ENCODE data around the gene UBXN1.
"Not testable (repeated sequence)": the region's sequence is repeated elsewhere in the genome, so short reads cannot be mapped to it uniquely, and the experiment has no call there.

The UBXN1 gene

GRCh38 chr11:62702246-62702645 lies 23.4 kb upstream of the UBXN1 start:
- H3K27ac ChIP-seq: no peak overlapping the region
- TF ChIP-seq, protein P1, sequence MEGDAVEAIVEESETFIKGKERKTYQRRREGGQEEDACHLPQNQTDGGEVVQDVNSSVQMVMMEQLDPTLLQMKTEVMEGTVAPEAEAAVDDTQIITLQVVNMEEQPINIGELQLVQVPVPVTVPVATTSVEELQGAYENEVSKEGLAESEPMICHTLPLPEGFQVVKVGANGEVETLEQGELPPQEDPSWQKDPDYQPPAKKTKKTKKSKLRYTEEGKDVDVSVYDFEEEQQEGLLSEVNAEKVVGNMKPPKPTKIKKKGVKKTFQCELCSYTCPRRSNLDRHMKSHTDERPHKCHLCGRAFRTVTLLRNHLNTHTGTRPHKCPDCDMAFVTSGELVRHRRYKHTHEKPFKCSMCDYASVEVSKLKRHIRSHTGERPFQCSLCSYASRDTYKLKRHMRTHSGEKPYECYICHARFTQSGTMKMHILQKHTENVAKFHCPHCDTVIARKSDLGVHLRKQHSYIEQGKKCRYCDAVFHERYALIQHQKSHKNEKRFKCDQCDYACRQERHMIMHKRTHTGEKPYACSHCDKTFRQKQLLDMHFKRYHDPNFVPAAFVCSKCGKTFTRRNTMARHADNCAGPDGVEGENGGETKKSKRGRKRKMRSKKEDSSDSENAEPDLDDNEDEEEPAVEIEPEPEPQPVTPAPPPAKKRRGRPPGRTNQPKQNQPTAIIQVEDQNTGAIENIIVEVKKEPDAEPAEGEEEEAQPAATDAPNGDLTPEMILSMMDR (IDR thresholded peaks at IDR 0.05): no peak
- no peak for TF ChIP-seq ZFX (IDR thresholded peaks at IDR 0.05; ENCODE audit: borderline replicate concordance)

- no peak for TF ChIP-seq ZFX (IDR thresholded peaks at IDR 0.05; ENCODE audit: borderline replicate concordance)
- TF ChIP-seq, protein P1 (IDR thresholded peaks at IDR 0.05): peak; percentile 87
- H3K27ac ChIP-seq: 0 out of 2 replicates have a peak overlapping the region, but pooled peaks have one; percentile 30
Measured at GRCh38 chr11:62694455-62695167, 15.7 kb upstream of the UBXN1 start.

DNA sequence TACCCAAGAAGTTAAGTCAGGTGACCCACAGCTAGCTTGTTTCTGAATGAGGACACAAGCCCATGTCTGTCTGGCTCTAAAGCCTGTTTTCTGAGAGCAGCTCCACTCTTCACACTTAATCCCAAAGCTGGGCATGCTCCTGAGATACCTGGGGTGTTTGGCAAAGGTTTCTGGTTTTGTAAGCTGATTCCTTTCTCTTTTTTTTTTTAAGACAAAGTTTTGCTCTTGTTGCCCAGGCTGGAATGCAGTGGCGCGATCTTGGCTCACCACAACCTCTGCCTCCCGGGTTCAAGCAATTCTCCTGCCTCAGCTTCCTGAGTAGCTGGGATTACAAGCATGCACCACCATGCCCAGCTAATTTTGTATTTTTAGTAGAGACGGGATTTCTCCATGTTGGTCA lies 14.8 kb upstream of the UBXN1 start:
- H3K27ac ChIP-seq: not testable (repeated sequence)

- TF ChIP-seq, protein P1 (IDR thresholded peaks at IDR 0.05): no peak
- TF ChIP-seq ZFX (IDR thresholded peaks at IDR 0.05; ENCODE audit: borderline replicate concordance): no peak
- H3K27ac ChIP-seq: no peak within 1 kb of the TSS
Measured at GRCh38 chr11:62689421-62690183, 10.7 kb upstream of the UBXN1 start, which contains the start of gene LRRN4CL. Gene LRRN4CL (minus strand): TSS chr11:62689530. CDS start chr11:62688508, 1,022 bp downstream.

DNA sequence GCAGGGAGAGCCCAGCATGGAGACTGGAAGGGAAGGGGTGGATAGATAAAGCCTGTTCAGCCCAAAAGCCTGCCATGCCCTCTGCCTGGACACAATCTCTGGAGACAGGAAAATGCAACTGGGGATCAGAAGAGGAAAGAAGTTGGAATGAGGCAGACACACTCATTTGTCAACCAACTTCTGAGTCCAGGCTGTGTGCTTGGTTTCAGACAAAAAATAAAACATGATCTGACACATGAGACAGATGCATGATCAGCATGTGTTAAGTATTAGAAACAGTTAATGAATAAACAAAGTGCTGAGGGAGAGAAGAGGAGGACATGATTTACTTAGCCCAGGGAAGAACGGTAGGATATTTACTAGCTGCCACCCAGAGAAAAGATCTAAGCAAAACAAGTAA lies 9.6 kb upstream of the UBXN1 start:
- no peak overlapping the region for H3K27ac ChIP-seq
- TF ChIP-seq ZFX (IDR thresholded peaks at IDR 0.05; ENCODE audit: borderline replicate concordance): no peak
- TF ChIP-seq, protein P1 (IDR thresholded peaks at IDR 0.05): no peak

DNA sequence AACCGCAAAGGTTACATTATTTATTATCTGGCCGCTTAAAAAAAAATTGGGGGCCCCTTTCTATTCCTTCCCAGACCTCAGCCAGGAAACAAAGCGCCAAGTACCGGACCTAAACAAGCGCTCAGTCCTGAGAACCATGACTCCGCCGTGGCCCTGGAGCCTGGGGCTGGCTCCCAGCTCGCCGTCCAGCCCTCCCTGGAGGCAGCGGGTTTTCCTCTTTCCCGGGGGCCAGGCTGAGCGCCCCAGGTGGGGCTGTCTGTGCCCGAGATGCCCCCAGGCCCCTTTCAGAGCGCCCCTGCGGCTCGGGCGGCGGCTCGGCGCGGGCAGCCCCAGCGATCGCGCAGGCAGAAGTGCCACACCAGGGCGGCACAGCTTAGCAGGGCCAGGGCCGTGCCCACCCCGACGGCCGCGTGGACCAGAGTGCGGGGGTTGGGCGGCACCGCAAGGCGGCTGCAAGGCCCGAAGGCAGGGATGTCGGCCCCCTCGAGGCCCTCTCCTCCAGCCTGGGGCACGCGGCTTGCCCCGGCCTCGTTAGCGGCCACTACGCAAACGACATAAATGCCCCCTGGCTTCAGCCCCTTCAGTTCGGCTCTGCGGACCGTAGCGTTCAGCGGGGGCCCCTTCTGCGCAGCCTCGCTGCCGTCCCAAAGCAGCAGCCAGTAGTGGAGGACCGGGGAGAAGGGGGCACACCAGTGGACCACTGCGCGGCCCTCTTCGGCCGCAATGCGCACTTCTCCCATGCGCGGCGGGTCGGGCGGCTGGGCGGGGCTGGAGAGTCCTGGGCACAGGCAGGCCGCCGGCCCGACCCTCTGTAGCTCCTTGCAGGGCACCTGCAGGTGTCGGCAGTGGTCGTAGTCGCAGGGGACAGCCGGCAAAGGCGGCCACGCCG lies 8.9 kb upstream of the UBXN1 start:
- TF ChIP-seq, protein P1 (IDR thresholded peaks at IDR 0.05): no peak
- no peak for TF ChIP-seq ZFX (IDR thresholded peaks at IDR 0.05; ENCODE audit: borderline replicate concordance)
- H3K27ac ChIP-seq: no peak overlapping the region

- peak overlapping the region; percentile 39 for H3K27ac ChIP-seq
- no peak for TF ChIP-seq ZFX (IDR thresholded peaks at IDR 0.05; ENCODE audit: borderline replicate concordance)
- TF ChIP-seq, protein P1 (IDR thresholded peaks at IDR 0.05): no peak
Measured at GRCh38 chr11:62682518-62682917, 3.6 kb upstream of the UBXN1 start.
